Peyer's patch (tissue), 4 donors: Measurements from ENCODE around the gene TMEM198. TPM values are rescaled to one million over a fixed set of nuclear protein-coding genes. Genes with fewer than 3 reads are reported as not detected.
A peak's percentile ranks its signal among the peaks of the same experiment; 100 is the strongest.

ENCODE experiments used
- DNase-seq, 3 donors: peaks; one replicate each; pipeline ENCODE4 v3.0.0-alpha.2; 2017 to 2019
- H3K27ac ChIP-seq, 4 donors: fragments of 200-600 bp; sonication (generic); one replicate each; pipeline ENCODE4 v1.5.1; 2016 to 2019
- H3K27me3 ChIP-seq, 2 donors: fragments of 200-600 bp; sonication (generic); one replicate each; pipeline ENCODE4 v1.5.1; 2019
- H3K36me3 ChIP-seq, 3 donors: fragments of 200-600 bp; sonication (generic); one replicate each; pipeline ENCODE4 v1.5.1; 2016 to 2019
- H3K4me1 ChIP-seq, 4 donors: fragments of 200-600 bp; sonication (generic); one replicate each; pipeline ENCODE4 v1.5.1; 2016 to 2019
- H3K4me3 ChIP-seq, 4 donors: fragments of 200-600 bp; sonication (generic); 1 replicate in 3 of 4; 2 replicates in 1 of 4; pipeline ENCODE4 v1.5.1; 2016 to 2019; ENCODE audit warnings: mild to moderate bottlenecking in 1 of 4
- H3K9me3 ChIP-seq, 4 donors: fragments of 200-600 bp; sonication (generic); one replicate each; pipeline ENCODE4 v1.5.1; 2016 to 2019; ENCODE audit warnings: mild to moderate bottlenecking in 1 of 4
- CTCF ChIP-seq, 6 experiments: fragments of 450-650 bp in 4 of 6; fragments of 200-600 bp in 2 of 6; sonication (generic) in 1 of 6; IDR thresholded peaks; one replicate each; pipeline ENCODE4 v1.5.1; 2017 to 2019; ENCODE audit warnings: antibody characterized with exemption in 6 of 6, mild to moderate bottlenecking in 3 of 6, moderate library complexity in 1 of 6
- POLR2A ChIP-seq, 2 donors: fragments of 450-650 bp; IDR thresholded peaks; one replicate each; pipeline ENCODE4 v1.5.1; 2017; ENCODE audit warnings: antibody characterized with exemption in 2 of 2, mild to moderate bottlenecking in 2 of 2, moderate library complexity in 2 of 2
- total RNA-seq, 4 donors: library from RNA; depleted of rRNA; stranded (reverse); fragments of >200 nt; gene quantifications; one replicate each; pipeline ENCODE4 v1.1.0, GENCODE V29; 2016

The TMEM198 gene
- total RNA-seq, 4 donors from 2014 or later, result 6.6 to 25.5 (median 13.9) TPM

- Histone ChIP-seq H3K36me3 (no peaks in the 10 kb centered on the region), H3K27me3 (peaks cover 0 to 4% of the 10 kb centered on the region in 2 donors), H3K27ac (peak overlapping the region; percentile 22 to 76 (median 70)), H3K4me1 (peaks cover 0 to 10% (median 0%) of the 10 kb centered on the region in 4 donors), H3K9me3 (no peaks in the 10 kb centered on the region), H3K4me3 (peak overlapping the region; percentile 37 to 66 (median 60))
- no peak for TF ChIP-seq POLR2A (IDR thresholded peaks at IDR 0.05)
- DNase-seq, result no peak
Measured at GRCh38 chr2:219570194-219570923, 26.5 kb downstream of the TMEM198 start.

GRCh38 chr2:219570924-219571310 is 27.1 kb downstream of the TMEM198 start:
- H3K27me3 ChIP-seq, result peaks cover 0 to 4% of the 10 kb centered on the region in 2 donors
- H3K4me3 ChIP-seq, result peak overlapping the region; percentile 37 to 66 (median 60)
- peak overlapping the region; percentile 22 to 76 (median 70) for H3K27ac ChIP-seq
- no peaks in the 10 kb centered on the region for H3K36me3 ChIP-seq
- H3K4me1 ChIP-seq, result peaks cover 0 to 10% (median 0%) of the 10 kb centered on the region in 4 donors
- TF ChIP-seq CTCF (IDR thresholded peaks at IDR 0.05), result no peak
- TF ChIP-seq POLR2A (IDR thresholded peaks at IDR 0.05), result no peak
- DNase-seq, result no peak
- no peaks in the 10 kb centered on the region for H3K9me3 ChIP-seq

- Histone ChIP-seq H3K4me1 (peaks cover 0 to 10% (median 0%) of the 10 kb centered on the region in 4 donors), H3K27ac (peak within 1 kb of the TSS; percentile 22 to 76 (median 70)), H3K4me3 (peak within 1 kb of the TSS; percentile 37 to 66 (median 60)), H3K36me3 (no peaks in the 10 kb centered on the region), H3K27me3 (peaks cover 0 to 4% of the 10 kb centered on the region in 2 donors), H3K9me3 (no peaks in the 10 kb centered on the region)
- DNase-seq, result peak in 1 of 3 donors; percentile 60
- no peak for TF ChIP-seq POLR2A (IDR thresholded peaks at IDR 0.05)
- TF ChIP-seq CTCF (IDR thresholded peaks at IDR 0.05), result no peak
Measured at GRCh38 chr2:219571311-219572236, 27.7 kb downstream of the TMEM198 start, which contains the start of gene OBSL1. Gene OBSL1, minus strand, starts transcription at chr2:219571539. Its CDS starts 307 bp downstream, at chr2:219571232.

GRCh38 chr2:219572237-219573001 is 28.6 kb downstream of the TMEM198 start, which contains the start of gene INHA:
Gene INHA, plus strand, starts transcription at chr2:219572310. Its CDS starts 65 bp downstream, at chr2:219572375.
- H3K9me3 ChIP-seq, result no peaks in the 10 kb centered on the region
- TF ChIP-seq POLR2A (IDR thresholded peaks at IDR 0.05) (no peak), CTCF (IDR thresholded peaks at IDR 0.05) (no peak)
- no peak for DNase-seq

GRCh38 chr2:219573166-219573565 is 29.3 kb downstream of the TMEM198 start:
- Histone ChIP-seq H3K9me3 (no peaks in the 10 kb centered on the region), H3K4me1 (peaks cover 0 to 10% (median 0%) of the 10 kb centered on the region in 4 donors), H3K4me3 (no peak overlapping the region), H3K27ac (no peak overlapping the region), H3K36me3 (no peaks in the 10 kb centered on the region), H3K27me3 (peaks cover 0 to 4% of the 10 kb centered on the region in 2 donors)
- DNase-seq, result no peak
- TF ChIP-seq POLR2A (IDR thresholded peaks at IDR 0.05), result no peak
- TF ChIP-seq CTCF (IDR thresholded peaks at IDR 0.05), result no peak

More at GRCh38 chr2:219572237-219573001, 28.6 kb downstream of the TMEM198 start, which contains the start of gene INHA:
- H3K4me3 ChIP-seq, result peak within 1 kb of the TSS; percentile 37 to 66 (median 60)
- peak within 1 kb of the TSS; percentile 22 to 76 (median 70) for H3K27ac ChIP-seq
- no peaks in the 10 kb centered on the region for H3K36me3 ChIP-seq
- peaks cover 0 to 10% (median 0%) of the 10 kb centered on the region in 4 donors for H3K4me1 ChIP-seq
- peaks cover 0 to 4% of the 10 kb centered on the region in 2 donors for H3K27me3 ChIP-seq
